HG03442 (cell line): ENCODE measurements around the gene SYT15.
"Not testable (repeated sequence)": the region's sequence is repeated elsewhere in the genome, so short reads cannot be mapped to it uniquely, and the experiment has no call there.

Experiments
- ATAC-seq: cut with Tn5 transposase; IDR thresholded peaks from one replicate; pipeline ENCODE4 v1.9.1; 2021; ENCODE audit warnings: mild to moderate bottlenecking, moderate library complexity; ENCODE audit not compliant: unreplicated experiment

The SYT15 gene

GRCh38 chr10:46555713-46556514, 23.0 kb upstream of the SYT15 start:
- no peak for ATAC-seq

DNA sequence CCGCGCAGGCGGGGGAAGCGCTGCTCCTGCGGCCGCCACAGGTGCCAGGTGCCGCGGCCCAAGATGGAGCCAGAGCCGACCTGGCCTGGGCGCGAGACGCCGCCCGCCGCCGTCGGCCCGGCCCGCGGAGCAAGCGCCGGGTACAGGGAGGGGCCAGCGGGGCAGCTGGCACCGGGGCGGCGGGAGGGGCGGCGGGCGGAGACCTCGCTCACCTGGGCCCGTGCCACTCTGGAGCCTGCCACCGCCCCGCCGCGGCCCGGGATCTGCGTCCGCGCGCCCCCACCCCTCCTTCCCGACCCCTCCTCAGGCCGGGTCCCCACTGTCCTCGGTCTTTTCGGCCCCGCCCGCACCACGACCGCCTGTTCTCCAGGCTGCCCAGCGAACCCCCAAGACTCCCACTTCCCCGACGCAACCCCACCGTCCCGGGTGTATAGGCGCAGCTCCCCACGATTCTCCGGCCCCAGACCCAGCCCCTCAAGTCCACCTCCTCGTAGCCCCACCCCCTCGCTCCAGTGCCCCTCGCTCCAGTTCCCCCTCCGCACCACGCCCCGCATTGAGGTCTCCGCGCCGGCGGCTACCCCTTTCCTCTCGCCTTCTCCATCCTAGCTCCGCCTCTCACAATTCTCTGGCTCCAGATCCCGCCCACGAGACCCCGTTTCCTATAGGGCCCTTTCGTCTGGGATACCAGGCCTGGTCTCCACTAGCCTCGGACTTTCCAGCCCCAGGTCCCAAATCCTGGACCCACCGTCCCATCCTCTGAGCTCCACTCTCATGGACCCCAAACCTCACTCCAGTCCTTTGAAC, 22.2 kb upstream of the SYT15 start, which contains the start of gene GPRIN2:
GPRIN2 (minus strand) TSS at position 144 of the 804 bp plus-strand sequence. CDS start 5,922 bp downstream, outside the sequence.
- no peak for ATAC-seq

DNA sequence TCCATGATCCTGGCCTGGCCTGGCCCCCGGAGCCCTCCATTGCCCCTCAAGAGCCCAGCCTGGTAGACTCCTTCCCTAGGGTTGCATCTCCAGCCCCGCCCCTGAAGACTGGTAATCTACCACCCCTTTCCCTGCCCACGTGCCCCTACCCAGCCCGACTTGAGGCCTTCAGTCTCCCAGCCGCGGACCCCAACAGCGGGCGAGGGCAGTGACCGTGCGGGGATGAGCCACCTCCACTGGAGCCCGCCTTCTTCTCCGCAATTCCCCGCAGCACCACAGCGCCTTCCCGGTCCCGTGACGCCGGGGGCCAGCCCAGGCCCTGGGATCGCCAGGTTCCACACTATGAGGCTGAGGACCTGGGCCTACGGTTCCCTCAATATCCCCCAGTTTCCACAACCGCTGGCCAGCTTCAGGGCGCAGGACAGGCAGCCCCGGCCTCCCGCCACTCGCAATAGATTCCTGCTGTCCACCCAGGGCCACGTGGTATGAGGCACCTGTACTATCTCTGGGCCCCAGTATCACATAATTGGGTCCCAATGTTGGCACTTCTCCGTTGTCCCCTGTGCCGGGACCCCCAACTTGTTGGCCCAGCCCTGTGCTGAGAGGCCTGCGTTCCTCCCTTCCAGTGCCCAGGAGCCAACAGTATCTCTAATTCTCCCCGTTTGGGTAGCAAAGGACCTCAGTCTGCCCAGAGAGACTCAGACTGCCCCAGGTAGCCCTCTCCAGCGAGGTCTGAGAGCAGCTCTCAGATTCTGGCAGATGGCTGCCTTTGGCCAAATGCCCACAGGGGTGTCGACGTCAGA, 21.4 kb upstream of the SYT15 start:
- ATAC-seq, result no peak

GRCh38 chr10:46558122-46558391, 20.9 kb upstream of the SYT15 start:
- ATAC-seq, result no peak

- no peak for ATAC-seq
Observed at GRCh38 chr10:46558392-46559185, 20.3 kb upstream of the SYT15 start.

DNA sequence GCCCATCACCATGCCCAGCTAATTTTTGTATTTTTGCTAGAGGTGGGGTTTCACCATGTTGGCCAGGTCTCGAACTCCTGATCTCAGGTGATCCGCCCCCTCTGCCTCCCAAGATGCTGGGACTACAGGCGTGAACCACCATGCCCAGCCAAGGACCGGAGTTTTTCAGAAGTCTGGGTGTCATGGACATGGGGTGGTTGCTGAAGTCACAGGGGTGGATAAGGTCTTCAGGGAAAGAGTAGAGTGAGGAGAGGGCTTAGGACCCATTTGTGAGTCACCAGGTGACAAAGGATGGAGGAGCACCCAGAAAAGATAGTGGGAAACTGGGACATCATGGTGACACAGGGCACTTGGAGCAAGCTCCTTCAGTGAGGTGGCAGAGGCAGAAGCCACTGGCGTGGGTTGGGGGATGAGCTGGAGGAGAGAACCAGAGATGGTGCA, 19.7 kb upstream of the SYT15 start:
- ATAC-seq, result no peak

GRCh38 chr10:46560381-46560780, 18.5 kb upstream of the SYT15 start:
- ATAC-seq, result no peak

GRCh38 chr10:46560952-46561351, 18.0 kb upstream of the SYT15 start:
- no peak for ATAC-seq

- ATAC-seq, result peak; percentile 75
Observed at GRCh38 chr10:46565591-46566332, 13.2 kb upstream of the SYT15 start.

- not testable (repeated sequence) for ATAC-seq
Observed at GRCh38 chr10:46567151-46567550, 11.8 kb upstream of the SYT15 start.

GRCh38 chr10:46570655-46571054, 8.3 kb upstream of the SYT15 start:
- not testable (repeated sequence) for ATAC-seq

- ATAC-seq, result not testable (repeated sequence)
Observed at GRCh38 chr10:46572765-46573164, 6.2 kb upstream of the SYT15 start.

DNA sequence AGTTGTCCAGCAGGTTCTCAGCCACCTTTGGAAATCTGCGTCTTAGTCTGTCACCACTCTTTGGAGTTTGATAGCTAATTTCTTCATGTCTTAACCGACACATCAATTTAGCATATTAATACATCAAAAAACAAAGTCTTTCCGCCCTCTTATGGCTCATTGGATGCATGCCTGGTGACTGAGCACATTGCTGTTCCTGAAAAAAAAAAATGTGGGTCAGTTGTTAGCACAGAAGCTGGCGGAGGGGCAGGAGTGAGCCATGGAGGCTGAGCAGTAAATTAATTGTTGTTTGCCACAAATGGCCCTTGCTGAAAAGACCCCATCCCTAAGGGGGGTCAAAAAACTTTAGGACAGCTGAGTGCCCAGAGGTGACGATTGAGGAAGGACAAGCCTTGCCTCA, 5.6 kb upstream of the SYT15 start:
- not testable (repeated sequence) for ATAC-seq

DNA sequence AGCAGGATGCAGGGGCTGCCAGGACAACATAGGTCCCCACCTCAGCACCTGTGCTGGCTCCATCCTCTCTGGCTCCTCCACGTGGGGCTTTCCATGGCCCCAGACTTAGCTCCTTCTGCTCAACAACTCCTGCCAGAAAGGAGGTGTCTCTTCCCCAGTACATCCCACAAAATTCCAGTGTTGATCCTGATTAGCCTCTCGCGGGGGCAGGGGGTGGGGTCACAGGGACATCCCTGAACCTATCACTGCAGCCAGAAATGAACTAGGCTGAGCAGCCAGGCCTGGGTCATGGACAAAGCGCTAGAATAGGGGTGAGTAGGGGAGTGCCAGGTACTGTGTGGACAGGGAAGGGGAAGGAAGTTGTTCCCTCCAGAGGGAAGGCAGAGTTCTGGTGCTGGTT, 5.0 kb upstream of the SYT15 start:
- ATAC-seq, result not testable (repeated sequence)

- not testable (repeated sequence) for ATAC-seq
Observed at GRCh38 chr10:46577624-46578473, 1.1 kb upstream of the SYT15 start.

- not testable (repeated sequence) for ATAC-seq
Observed at GRCh38 chr10:46579378-46579777, 450 bp downstream of the SYT15 start.

DNA sequence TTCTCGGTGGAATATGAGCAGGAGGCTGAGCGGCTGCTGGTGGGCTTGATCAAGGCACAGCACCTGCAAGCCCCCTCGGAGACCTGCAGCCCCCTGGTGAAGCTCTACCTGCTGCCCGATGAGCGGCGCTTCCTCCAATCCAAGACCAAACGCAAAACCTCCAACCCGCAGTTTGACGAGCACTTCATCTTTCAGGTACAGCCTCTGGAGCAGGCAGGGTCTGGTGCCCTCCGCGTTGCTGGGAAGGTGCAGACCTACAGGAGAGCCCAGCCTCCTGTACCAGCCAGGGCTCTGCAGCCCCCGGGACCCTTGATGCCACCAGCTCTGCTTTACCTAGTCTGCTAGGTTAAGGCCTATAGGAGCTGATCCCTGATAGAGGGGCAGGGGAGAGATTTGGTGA, 3.1 kb downstream of the SYT15 start:
- not testable (repeated sequence) for ATAC-seq

DNA sequence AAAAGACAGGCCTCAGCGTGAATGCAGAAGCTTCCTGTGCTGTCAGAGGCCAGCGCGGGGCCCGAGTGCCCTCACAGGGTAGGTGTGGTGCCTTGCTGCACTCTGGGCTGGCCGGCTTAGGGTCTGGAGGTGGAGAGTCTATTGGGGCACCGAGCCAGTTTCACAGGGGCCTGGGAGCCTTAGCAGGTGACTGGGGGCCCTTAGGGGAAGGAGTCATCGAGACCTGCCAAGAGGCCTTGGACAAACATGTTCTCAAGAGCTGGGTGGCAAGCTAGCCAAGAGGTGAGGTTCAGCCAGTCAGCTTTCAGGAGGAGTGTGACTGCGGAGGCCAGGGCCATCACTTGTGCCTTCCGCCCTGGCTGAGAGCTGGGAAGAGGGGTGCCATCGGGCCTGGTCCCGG, 3.6 kb downstream of the SYT15 start:
- ATAC-seq, result not testable (repeated sequence)

GRCh38 chr10:46584196-46584595, 5.3 kb downstream of the SYT15 start:
- not testable (repeated sequence) for ATAC-seq
